C4-2B (cell line): ENCODE data around the gene SCN4A.

Source experiments
- ZFX ChIP-seq: fragments of 450-650 bp; IDR thresholded peaks from 2 replicates; pipeline ENCODE4 v1.6.1; 2017
- TF ChIP-seq, protein P1 (sequence below): fragments of 450-650 bp; conservative IDR thresholded peaks from 2 replicates; pipeline ENCODE4 v1.5.1; 2017; ENCODE audit warnings: mild to moderate bottlenecking

DNA sequence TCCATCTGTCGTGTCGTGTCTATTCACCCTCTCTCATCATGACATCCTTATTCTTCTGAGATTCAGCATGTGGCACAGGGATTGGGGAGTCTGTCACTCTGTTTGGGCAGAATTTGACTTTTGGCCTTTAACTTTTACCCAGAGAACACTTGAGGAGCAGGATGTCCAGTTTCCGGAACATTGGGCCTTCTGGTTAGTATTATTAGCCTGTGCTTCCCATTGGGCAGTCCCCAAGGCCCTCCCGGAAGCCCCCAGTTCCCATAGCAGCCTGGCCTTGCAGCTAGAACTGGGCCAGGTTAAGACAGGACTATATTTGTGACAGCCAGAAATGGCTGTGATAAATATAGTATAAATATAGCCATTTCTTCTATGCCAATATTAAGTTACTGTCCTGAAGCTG, 9.6 kb downstream of the SCN4A start:
- TF ChIP-seq, protein P1, sequence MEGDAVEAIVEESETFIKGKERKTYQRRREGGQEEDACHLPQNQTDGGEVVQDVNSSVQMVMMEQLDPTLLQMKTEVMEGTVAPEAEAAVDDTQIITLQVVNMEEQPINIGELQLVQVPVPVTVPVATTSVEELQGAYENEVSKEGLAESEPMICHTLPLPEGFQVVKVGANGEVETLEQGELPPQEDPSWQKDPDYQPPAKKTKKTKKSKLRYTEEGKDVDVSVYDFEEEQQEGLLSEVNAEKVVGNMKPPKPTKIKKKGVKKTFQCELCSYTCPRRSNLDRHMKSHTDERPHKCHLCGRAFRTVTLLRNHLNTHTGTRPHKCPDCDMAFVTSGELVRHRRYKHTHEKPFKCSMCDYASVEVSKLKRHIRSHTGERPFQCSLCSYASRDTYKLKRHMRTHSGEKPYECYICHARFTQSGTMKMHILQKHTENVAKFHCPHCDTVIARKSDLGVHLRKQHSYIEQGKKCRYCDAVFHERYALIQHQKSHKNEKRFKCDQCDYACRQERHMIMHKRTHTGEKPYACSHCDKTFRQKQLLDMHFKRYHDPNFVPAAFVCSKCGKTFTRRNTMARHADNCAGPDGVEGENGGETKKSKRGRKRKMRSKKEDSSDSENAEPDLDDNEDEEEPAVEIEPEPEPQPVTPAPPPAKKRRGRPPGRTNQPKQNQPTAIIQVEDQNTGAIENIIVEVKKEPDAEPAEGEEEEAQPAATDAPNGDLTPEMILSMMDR = no peak
- no peak for TF ChIP-seq ZFX
